PC-9 (cell line): Measurements from ENCODE around the gene CARMIL3. TPM values are rescaled to one million over a fixed set of nuclear protein-coding genes. Genes with fewer than 3 reads are reported as not detected.

Source experiments
- BruUV-seq: library from RNA; stranded (reverse); fragments of 400-500 nt; replicated peaks from 2 replicates; lab custom pipeline; 2021; lab: Mats Ljungman, UMichigan
- CTCF ChIA-PET: fragments of 300-600 bp; sonication (Branson Sonifier 250); formaldehyde crosslinking; loops from one replicate; lab custom pipeline; 2022; ENCODE audit warnings: antibody characterized with exemption; lab: Charles Lee
- POLR2A ChIA-PET: fragments of 300-600 bp; sonication (Branson Sonifier 250); formaldehyde crosslinking; loops from one replicate; lab custom pipeline; 2022; ENCODE audit warnings: antibody characterized with exemption; ENCODE audit not compliant: unreplicated experiment; lab: Charles Lee
- DNase-seq, 2 experiments: peaks; one replicate each; pipeline versions ENCODE4 v3.0.0 to v3.0.0-alpha.2; 2015 to 2022; ENCODE audit warnings: mixed read lengths in 1 of 2
- H2AFZ ChIP-seq: fragments of 200-600 bp; sonication (generic); 2 replicates; pipeline ENCODE4 v1.8.1; 2017; ENCODE audit warnings: antibody characterized with exemption
- H3F3A ChIP-seq: fragments of 200-600 bp; sonication (generic); 2 replicates; pipeline ENCODE4 v1.8.1; 2017; ENCODE audit warnings: antibody characterized with exemption, mild to moderate bottlenecking, low read depth; ENCODE audit not compliant: insufficient read depth
- H3K27ac ChIP-seq: fragments of 200-600 bp; sonication (generic); 2 replicates; pipeline ENCODE4 v1.6.1; 2016; ENCODE audit warnings: mixed run types
- H3K27me3 ChIP-seq: fragments of 200-600 bp; sonication (generic); 2 replicates; pipeline ENCODE4 v1.6.1; 2016; ENCODE audit warnings: low read depth, mixed run types; ENCODE audit not compliant: insufficient read depth
- H3K36me3 ChIP-seq: fragments of 200-600 bp; sonication (generic); 2 replicates; pipeline ENCODE4 v1.6.1; 2016; ENCODE audit warnings: low read depth, mixed run types
- H3K4me1 ChIP-seq: fragments of 200-600 bp; sonication (generic); replicated peaks from 2 replicates; pipeline ENCODE4 v1.6.1; 2016; ENCODE audit warnings: mixed run types; ENCODE audit not compliant: insufficient read depth
- H3K4me2 ChIP-seq: fragments of 200-600 bp; sonication (generic); 2 replicates; pipeline ENCODE4 v1.6.1; 2017; ENCODE audit warnings: mixed run types
- H3K4me3 ChIP-seq: fragments of 200-600 bp; sonication (generic); 2 replicates; pipeline ENCODE4 v1.6.1; 2016; ENCODE audit warnings: mixed run types
- H3K79me2 ChIP-seq: fragments of 200-600 bp; sonication (generic); 2 replicates; pipeline ENCODE4 v1.6.1; 2017; ENCODE audit warnings: low read depth, mixed run types
- H3K9me2 ChIP-seq: fragments of 200-600 bp; sonication (generic); 2 replicates; pipeline ENCODE4 v1.8.1; 2017; ENCODE audit warnings: mild to moderate bottlenecking; ENCODE audit not compliant: insufficient read depth
- H3K9me3 ChIP-seq: fragments of 200-600 bp; sonication (generic); 2 replicates; pipeline ENCODE4 v1.8.1; 2016; ENCODE audit warnings: low read depth; ENCODE audit not compliant: insufficient read depth
- H4K20me1 ChIP-seq: fragments of 200-600 bp; sonication (generic); 2 replicates; pipeline ENCODE4 v1.8.1; 2017; ENCODE audit not compliant: insufficient read depth
- CTCF ChIP-seq: fragments of 200-600 bp; sonication (generic); conservative IDR thresholded peaks from 2 replicates; pipeline ENCODE4 v1.6.1; 2017; ENCODE audit warnings: mixed run types, antibody characterized with exemption, mild to moderate bottlenecking, moderate library complexity
- EZH2 ChIP-seq: fragments of 200-600 bp; sonication (generic); IDR thresholded peaks from 2 replicates; pipeline ENCODE4 v1.8.0; 2017; ENCODE audit warnings: antibody characterized with exemption, low read depth
- intact Hi-C: fragments of 100-400 bp; cut with micrococcal nuclease; formaldehyde crosslinking; loops from one replicate; pipeline ENCODE4 v1.10.0; 2022; ENCODE audit not compliant: unreplicated experiment
- total RNA-seq: library from RNA; stranded (reverse); gene quantifications from 2 replicates; pipeline ENCODE4 v1.2.3, GENCODE V29; 2021

The CARMIL3 gene
- total RNA-seq, 1 experiment from 2014 or later, result not detected

DNA sequence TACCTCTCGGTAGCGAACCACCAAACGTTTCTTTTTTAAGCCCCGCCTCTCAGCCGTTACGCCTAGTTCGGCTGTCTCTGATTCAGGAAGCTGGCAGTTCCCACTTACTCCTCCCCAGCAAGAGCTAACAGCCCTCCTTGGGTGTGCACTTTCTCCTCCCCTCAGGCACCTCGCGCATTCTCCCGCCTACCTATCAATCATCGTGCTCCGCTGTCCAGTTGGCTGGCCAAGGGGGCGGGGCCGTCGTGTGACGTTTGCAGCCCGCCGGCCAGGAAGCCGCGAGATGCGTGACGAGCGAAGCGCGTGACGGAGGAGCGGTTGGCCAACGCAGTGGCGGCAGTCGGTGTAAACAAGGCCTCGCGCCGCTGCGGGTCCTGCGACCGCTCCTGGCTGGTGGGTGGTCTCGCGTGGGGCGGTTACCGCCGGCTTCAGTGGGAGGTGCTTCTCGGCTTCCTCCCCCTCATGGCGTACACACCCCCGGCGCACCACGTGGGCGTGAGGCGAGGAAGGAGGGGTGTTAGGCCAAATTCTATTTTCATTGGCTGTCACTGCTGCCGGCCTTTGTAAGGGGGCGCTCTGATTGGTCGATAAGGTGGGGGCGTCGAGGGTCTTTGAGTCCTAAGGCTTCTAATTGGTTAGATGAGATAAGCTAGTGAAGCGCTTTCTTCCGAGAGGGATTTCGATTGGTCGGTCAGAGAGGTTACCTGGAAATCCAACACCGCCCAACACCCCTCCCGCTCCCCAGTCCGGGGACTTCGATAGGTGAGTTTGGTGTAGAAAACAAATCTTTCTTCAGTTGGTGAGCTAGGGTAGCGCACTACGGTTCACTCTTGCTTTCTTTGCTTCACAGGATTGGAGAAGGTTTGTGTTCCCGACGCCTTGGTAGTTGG, 63.0 kb downstream of the CARMIL3 start, which contains the start of the genes DCAF11 and NRL:
Gene DCAF11 (plus strand): TSS at position 246 of the 890 bp plus-strand sequence. CDS start 818 bp downstream, outside the sequence.
Gene NRL (minus strand): TSS at position 418 of the 890 bp plus-strand sequence. CDS start 32,101 bp downstream, outside the sequence.
- Histone ChIP-seq H3K27ac (peak within 1 kb of the TSS; percentile 69), H3K4me2 (peak within 1 kb of the TSS; percentile 97), H3F3A (peaks cover 21% of the 10 kb centered on the region), H3K4me3 (peak within 1 kb of the TSS; percentile 69), H3K36me3 (peaks cover 8% of the 10 kb centered on the region; the same call in 1 of the 2 replicates), H3K27me3 (no peaks in the 10 kb centered on the region), H3K9me2 (no peaks in the 10 kb centered on the region), H3K79me2 (peaks cover 13% of the 10 kb centered on the region), H4K20me1 (no peaks in the 10 kb centered on the region), H2AFZ (peak within 1 kb of the TSS; percentile 92), H3K9me3 (no peaks in the 10 kb centered on the region), H3K4me1 (peaks cover 22% of the 10 kb centered on the region)
- ChIA-PET POLR2A (interaction anchor here (0.5 to 1.5 kb wide), 12 partner anchors 17 to 788 kb away, joined by 3 to 26 read pairs (median 4); partner anchors contain the start of genes CHMP4A, EMC9, IRF9 and PCK2), CTCF (interaction anchor here (0.5 to 1.1 kb wide), 5 partner anchors 21 to 1060 kb away, joined by 3 to 5 read pairs (median 4); partner anchors contain the start of genes CHMP4A, IRF9, PSME1 and PSME2)
- intact Hi-C loops, result loop anchor here (1.0 kb wide), 1 partner anchor 32 kb away; the partner anchor contains the start of gene PSME2
- no TSS peak for BruUV-seq
- TF ChIP-seq EZH2 (no peak), CTCF (no peak)
- peak; percentile 95 to 97 for DNase-seq

- Histone ChIP-seq H3K79me2 (peaks cover 13% of the 10 kb centered on the region), H3K4me1 (peaks cover 15% of the 10 kb centered on the region), H3K9me2 (no peaks in the 10 kb centered on the region), H3K27me3 (no peaks in the 10 kb centered on the region), H3K27ac (no peak overlapping the region), H3K4me2 (peak overlapping the region; percentile 97), H3K4me3 (peak overlapping the region; percentile 69), H3F3A (peaks cover 13% of the 10 kb centered on the region; the same call in 1 of the 2 replicates), H3K9me3 (no peaks in the 10 kb centered on the region), H2AFZ (peak overlapping the region; percentile 83), H3K36me3 (peaks cover 8% of the 10 kb centered on the region; the same call in 1 of the 2 replicates), H4K20me1 (no peaks in the 10 kb centered on the region)
- no peak for DNase-seq
- TF ChIP-seq CTCF (no peak), EZH2 (no peak)
- intact Hi-C loops, result no loop called here
- ChIA-PET CTCF (interaction anchor here (1.1 kb wide), 1 partner anchor 31 kb away, joined by 4 read pairs; the partner anchor contains the start of genes PSME2 and RNF31), POLR2A (interaction anchor here (0.5 to 1.5 kb wide), 8 partner anchors 17 to 98 kb away, joined by 3 to 26 read pairs (median 4); partner anchors contain the start of genes CHMP4A, EMC9, IRF9 and PCK2)
- TSS peak; percentile 74 for BruUV-seq
Measured at GRCh38 chr14:24115422-24116127, 63.8 kb downstream of the CARMIL3 start.
